Nephron (organoid): ENCODE measurements around the gene MAP2K7.
"Not testable (repeated sequence)": the region's sequence is repeated elsewhere in the genome, so short reads cannot be mapped to it uniquely, and the experiment has no call there.

Experiments used
- H3K27ac Mint-ChIP-seq, 3 experiments: 2 replicates each; pipeline ENCODE4 v1.8.0; 2020; ENCODE audit warnings: mixed read lengths in 3 of 3, mild to moderate bottlenecking in 2 of 3, moderate library complexity in 1 of 3
- H3K27me3 Mint-ChIP-seq: 2 replicates; pipeline ENCODE4 v1.8.0; 2021; ENCODE audit warnings: low read depth, mild to moderate bottlenecking, moderate library complexity, mixed read lengths
- H3K36me3 Mint-ChIP-seq: 2 replicates; pipeline ENCODE4 v1.8.0; 2020; ENCODE audit warnings: low read depth, mixed read lengths
- H3K4me1 Mint-ChIP-seq: 2 replicates; pipeline ENCODE4 v1.8.0; 2020; ENCODE audit warnings: mixed read lengths
- H3K4me3 Mint-ChIP-seq, 3 experiments: 2 replicates each; pipeline ENCODE4 v1.8.0; 2020; ENCODE audit warnings: mild to moderate bottlenecking in 3 of 3, mixed read lengths in 3 of 3, moderate library complexity in 2 of 3
- H3K9me3 Mint-ChIP-seq: 2 replicates; pipeline ENCODE4 v1.8.0; 2020; ENCODE audit warnings: mixed read lengths
- TF ChIP-seq, protein P1 (sequence below), 3 experiments: fragments of 200-600 bp; sonication (generic); IDR thresholded peaks; one replicate each; pipeline ENCODE4 v1.5.0; 2021; ENCODE audit warnings: antibody characterized with exemption in 3 of 3; ENCODE audit not compliant: unreplicated experiment in 3 of 3

Gene MAP2K7

DNA sequence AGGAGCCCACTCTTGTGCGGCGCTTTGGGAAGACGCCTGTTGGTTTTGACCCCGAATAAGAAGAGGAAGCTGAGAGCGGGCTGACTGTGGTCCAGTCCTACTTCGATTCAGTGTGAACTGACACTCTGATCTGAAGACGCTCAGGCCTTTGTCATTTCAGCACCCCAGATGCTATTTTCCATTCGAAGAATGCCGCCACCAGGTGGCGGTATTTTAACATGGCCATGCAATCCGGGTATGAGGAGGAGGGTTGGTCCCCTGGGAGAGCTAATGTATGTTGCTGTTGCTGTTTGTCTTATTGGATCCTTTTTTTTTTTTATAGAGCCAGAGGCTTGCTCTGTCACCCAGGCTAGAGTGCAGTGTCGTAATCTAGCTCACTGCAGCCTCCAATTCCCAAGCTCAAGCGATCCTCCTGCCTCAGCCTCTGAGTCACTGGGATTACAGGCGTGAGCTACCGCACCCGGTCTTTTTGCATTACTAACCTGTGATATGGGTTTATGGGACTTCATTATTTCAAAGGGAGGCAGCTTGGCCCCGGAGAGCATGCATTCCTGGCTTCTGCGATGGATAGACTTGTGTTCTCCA is 40.6 kb downstream of the MAP2K7 start:
- TF ChIP-seq, protein P1, sequence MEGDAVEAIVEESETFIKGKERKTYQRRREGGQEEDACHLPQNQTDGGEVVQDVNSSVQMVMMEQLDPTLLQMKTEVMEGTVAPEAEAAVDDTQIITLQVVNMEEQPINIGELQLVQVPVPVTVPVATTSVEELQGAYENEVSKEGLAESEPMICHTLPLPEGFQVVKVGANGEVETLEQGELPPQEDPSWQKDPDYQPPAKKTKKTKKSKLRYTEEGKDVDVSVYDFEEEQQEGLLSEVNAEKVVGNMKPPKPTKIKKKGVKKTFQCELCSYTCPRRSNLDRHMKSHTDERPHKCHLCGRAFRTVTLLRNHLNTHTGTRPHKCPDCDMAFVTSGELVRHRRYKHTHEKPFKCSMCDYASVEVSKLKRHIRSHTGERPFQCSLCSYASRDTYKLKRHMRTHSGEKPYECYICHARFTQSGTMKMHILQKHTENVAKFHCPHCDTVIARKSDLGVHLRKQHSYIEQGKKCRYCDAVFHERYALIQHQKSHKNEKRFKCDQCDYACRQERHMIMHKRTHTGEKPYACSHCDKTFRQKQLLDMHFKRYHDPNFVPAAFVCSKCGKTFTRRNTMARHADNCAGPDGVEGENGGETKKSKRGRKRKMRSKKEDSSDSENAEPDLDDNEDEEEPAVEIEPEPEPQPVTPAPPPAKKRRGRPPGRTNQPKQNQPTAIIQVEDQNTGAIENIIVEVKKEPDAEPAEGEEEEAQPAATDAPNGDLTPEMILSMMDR (IDR thresholded peaks at IDR 0.05; ENCODE audit: unreplicated experiment in 3 of 3): peak; percentile 92 to 95 (median 94)
- Mint-ChIP-seq H3K36me3 (peaks cover 10% of the 10 kb centered on the region), H3K27me3 (no peaks in the 10 kb centered on the region), H3K4me3 (peak overlapping the region; percentile 87 to 90 (median 88)), H3K27ac (peak overlapping the region; percentile 50 to 83 (median 75)), H3K9me3 (no peaks in the 10 kb centered on the region), H3K4me1 (peaks cover 7% of the 10 kb centered on the region)

DNA sequence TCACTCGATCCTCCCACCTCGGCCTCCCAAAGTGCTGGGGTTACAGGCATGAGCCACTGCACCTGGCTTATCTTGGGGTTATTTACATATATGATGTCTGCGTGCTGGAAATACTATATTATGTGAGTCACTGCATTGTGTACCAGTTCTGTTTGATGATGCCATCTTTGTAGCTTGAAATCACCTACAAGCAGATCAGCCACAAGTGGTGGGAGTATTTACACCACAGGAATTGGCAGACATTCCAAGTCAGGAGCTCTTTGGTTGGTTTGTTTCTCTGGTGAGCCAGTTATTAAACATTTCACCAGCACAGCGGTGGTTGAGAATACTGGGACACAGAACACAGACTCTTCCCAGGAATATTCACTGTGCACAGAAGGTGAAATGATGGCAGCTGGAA is 44.3 kb downstream of the MAP2K7 start:
- no peak overlapping the region for H3K4me3 Mint-ChIP-seq
- H3K27ac Mint-ChIP-seq: no peak overlapping the region
- TF ChIP-seq, protein P1 (IDR thresholded peaks at IDR 0.05; ENCODE audit: unreplicated experiment in 3 of 3): no peak
- H3K36me3 Mint-ChIP-seq: no peaks in the 10 kb centered on the region
- no peaks in the 10 kb centered on the region for H3K27me3 Mint-ChIP-seq
- H3K9me3 Mint-ChIP-seq: no peaks in the 10 kb centered on the region
- H3K4me1 Mint-ChIP-seq: no peaks in the 10 kb centered on the region

DNA sequence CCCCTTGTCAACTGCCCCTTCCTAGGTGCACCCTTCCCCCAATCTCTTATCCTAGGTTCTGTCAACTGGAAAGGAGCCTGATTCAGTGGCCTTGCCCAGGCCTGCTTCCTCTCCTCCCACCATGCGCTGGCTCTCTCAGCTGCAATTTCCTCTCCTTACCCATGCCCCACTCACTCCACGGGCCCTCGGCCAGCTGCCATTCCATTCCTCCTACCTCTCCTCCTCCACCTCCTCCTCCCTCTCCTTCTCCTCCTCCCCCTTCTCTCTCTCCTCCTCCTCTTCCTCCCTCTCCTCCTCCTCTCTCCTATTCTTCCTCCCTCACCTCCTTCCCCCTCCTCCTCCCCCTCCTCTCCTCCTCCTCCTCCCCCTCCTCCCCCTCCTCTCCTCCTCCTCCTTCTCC is 49.4 kb downstream of the MAP2K7 start:
- TF ChIP-seq, protein P1 (IDR thresholded peaks at IDR 0.05; ENCODE audit: unreplicated experiment in 3 of 3): no peak
- Mint-ChIP-seq H3K4me1 (no peaks in the 10 kb centered on the region), H3K36me3 (peaks cover 9% of the 10 kb centered on the region), H3K27me3 (no peaks in the 10 kb centered on the region), H3K27ac (no peak overlapping the region), H3K4me3 (no peak overlapping the region), H3K9me3 (no peaks in the 10 kb centered on the region)

DNA sequence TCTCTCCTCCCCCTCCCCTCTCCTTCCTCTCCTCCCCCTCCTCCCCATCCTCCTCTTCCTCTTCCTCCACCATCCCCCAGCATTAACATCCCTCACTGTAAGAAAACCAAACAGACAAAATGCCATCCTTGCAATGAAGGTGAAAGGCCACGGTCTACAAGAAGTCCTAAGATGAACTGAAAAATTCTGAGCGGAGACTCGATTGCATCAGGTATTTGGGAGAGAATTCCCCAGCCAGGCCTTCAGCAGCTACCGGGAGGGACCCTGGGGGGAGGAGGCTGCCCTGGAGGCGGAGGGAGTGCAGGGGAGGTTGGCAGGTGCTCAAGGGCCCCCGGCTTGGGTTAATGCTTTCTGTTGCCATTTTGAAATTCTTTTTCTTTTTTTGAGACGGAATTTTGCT is 49.9 kb downstream of the MAP2K7 start:
- Mint-ChIP-seq H3K4me1 (no peaks in the 10 kb centered on the region), H3K4me3 (no peak overlapping the region), H3K27me3 (no peaks in the 10 kb centered on the region), H3K36me3 (peaks cover 9% of the 10 kb centered on the region), H3K9me3 (no peaks in the 10 kb centered on the region), H3K27ac (peak overlapping the region in 1 of 3 experiments; percentile 21)
- TF ChIP-seq, protein P1 (IDR thresholded peaks at IDR 0.05; ENCODE audit: unreplicated experiment in 3 of 3): no peak

DNA sequence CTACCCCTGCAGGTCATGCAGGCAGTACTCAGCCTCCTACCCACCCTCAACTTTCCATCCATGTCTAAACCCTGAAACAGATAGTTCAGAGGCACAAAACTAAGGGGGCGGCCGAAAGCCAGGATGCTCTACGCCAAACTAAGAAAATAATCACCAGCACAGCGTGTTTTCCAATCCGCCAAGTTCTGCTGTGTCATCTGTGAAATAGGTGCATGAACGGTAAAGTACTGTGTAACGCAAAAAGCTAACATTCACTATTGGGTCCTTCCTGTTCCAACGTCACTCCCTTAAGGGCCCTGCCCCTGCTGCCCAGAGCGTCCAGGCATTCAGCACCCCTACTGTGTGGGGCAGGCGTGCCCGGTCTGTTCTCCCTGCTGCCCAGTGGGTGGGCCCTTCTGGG is 52.0 kb downstream of the MAP2K7 start:
- Mint-ChIP-seq H3K9me3 (no peaks in the 10 kb centered on the region), H3K36me3 (peaks cover 16% of the 10 kb centered on the region), H3K27me3 (no peaks in the 10 kb centered on the region), H3K4me3 (no peak overlapping the region), H3K4me1 (no peaks in the 10 kb centered on the region), H3K27ac (peak overlapping the region in 1 of 3 experiments; percentile 25)
- TF ChIP-seq, protein P1 (IDR thresholded peaks at IDR 0.05; ENCODE audit: unreplicated experiment in 3 of 3): no peak

DNA sequence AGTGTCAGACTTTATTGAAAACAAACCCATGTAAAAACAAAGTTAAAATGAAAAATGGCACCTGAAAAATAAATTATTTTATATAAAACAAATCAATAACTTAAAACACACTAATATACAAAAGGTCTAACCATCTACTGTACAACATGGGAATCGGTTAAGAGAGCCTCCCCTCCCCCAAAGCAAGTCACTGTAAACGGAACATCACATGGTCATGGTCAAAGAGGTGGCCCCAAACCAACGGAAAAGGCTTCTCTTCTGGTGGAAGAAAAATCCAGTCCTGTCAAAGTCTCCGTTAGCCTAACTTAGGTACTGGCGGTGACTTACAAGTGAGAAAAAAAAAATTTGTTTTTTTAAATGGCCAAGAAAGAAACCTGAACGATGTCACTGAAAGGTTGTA is 55.5 kb downstream of the MAP2K7 start:
- H3K36me3 Mint-ChIP-seq: peaks cover 34% of the 10 kb centered on the region
- no peaks in the 10 kb centered on the region for H3K27me3 Mint-ChIP-seq
- H3K4me1 Mint-ChIP-seq: no peaks in the 10 kb centered on the region
- peak overlapping the region in 1 of 3 experiments; percentile 46 for H3K27ac Mint-ChIP-seq
- H3K9me3 Mint-ChIP-seq: no peaks in the 10 kb centered on the region
- TF ChIP-seq, protein P1 (IDR thresholded peaks at IDR 0.05; ENCODE audit: unreplicated experiment in 3 of 3): no peak
- no peak overlapping the region for H3K4me3 Mint-ChIP-seq

DNA sequence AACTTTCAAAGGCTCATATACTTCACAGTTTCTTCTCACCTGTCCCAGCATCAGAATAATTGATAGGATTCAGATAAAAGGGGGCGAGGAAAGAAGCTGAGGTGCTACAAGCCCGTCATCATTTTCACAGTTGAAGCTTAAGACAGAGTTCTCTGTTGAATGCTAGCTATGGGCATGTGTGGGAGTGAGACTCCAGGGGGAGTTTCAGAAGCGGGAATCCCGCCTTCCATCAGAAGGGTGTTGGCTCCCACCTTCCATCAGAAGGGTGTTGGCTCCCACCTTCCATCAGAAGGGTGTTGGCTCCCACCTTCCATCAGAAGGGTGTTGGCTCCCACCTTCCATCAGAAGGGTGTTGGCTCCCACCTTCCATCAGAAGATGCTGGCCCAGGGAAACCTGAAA is 57.4 kb downstream of the MAP2K7 start:
- not testable (repeated sequence) for H3K4me3 Mint-ChIP-seq, H3K4me1 Mint-ChIP-seq, H3K9me3 Mint-ChIP-seq, H3K27me3 Mint-ChIP-seq
- Mint-ChIP-seq H3K36me3 (peaks cover 42% of the 10 kb centered on the region), H3K27ac (peak overlapping the region in 1 of 3 experiments; percentile 28)
